ENCODE results near the gene GIMAP2.

GRCh38 chr7:150738591-150739001 is 53.1 kb downstream of the GIMAP2 start:
- TF ChIP-seq, protein P1, sequence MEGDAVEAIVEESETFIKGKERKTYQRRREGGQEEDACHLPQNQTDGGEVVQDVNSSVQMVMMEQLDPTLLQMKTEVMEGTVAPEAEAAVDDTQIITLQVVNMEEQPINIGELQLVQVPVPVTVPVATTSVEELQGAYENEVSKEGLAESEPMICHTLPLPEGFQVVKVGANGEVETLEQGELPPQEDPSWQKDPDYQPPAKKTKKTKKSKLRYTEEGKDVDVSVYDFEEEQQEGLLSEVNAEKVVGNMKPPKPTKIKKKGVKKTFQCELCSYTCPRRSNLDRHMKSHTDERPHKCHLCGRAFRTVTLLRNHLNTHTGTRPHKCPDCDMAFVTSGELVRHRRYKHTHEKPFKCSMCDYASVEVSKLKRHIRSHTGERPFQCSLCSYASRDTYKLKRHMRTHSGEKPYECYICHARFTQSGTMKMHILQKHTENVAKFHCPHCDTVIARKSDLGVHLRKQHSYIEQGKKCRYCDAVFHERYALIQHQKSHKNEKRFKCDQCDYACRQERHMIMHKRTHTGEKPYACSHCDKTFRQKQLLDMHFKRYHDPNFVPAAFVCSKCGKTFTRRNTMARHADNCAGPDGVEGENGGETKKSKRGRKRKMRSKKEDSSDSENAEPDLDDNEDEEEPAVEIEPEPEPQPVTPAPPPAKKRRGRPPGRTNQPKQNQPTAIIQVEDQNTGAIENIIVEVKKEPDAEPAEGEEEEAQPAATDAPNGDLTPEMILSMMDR (IDR thresholded peaks at IDR 0.05; ENCODE audit: borderline replicate concordance, extremely low read depth, low read length, poor library complexity, severe bottlenecking) = no peak
- TF ChIP-seq EZH2 (IDR thresholded peaks at IDR 0.05; ENCODE audit: borderline replicate concordance, low read depth, low read length, severe bottlenecking) = no peak
